HEK293 (cell line): Measurements from ENCODE around the gene TTLL10.

Experiments
- CTCF ChIA-PET: fragments of 350-600 bp; formaldehyde crosslinking; extraction: SDS; loops from one replicate; lab custom pipeline; 2021; ENCODE audit warnings: antibody characterized with exemption; lab: Yijun Ruan, JAX
- POLR2A ChIA-PET: fragments of 300-600 bp; formaldehyde crosslinking; extraction: SDS; loops from one replicate; lab custom pipeline; 2020; ENCODE audit warnings: antibody characterized with exemption, inconsistent platforms; lab: Yijun Ruan, JAX
- H3K27ac ChIP-seq: fragments of 200-500 bp; sonication (Bioruptor generic); 2 replicates; pipeline ENCODE4 v1.5.1; 2014; ENCODE audit warnings: low read depth, low read length, control low read depth, inconsistent platforms; ENCODE audit errors: extremely low read depth
- H3K36me3 ChIP-seq, 2 experiments: fragments of 200-500 bp in 1 of 2; sonication (Bioruptor generic) in 1 of 2; 1 replicate in 1 of 2; 2 replicates in 1 of 2; pipeline ENCODE4 v1.5.1; 2014 to 2017; ENCODE audit warnings: inconsistent platforms in 2 of 2, low read length in 2 of 2; ENCODE audit not compliant: control insufficient read depth in 2 of 2, insufficient read depth in 1 of 2
- H3K4me1 ChIP-seq: fragments of 200-500 bp; sonication (Bioruptor generic); 2 replicates; pipeline ENCODE4 v1.5.1; 2014; ENCODE audit warnings: mild to moderate bottlenecking, low read length, inconsistent platforms; ENCODE audit not compliant: control insufficient read depth, insufficient read depth
- H3K4me3 ChIP-seq: 2 replicates; pipeline ENCODE4 v1.5.1; 2011; ENCODE audit warnings: low read depth, mild to moderate bottlenecking, control low read depth, low read length, moderate library complexity
- H3K9me3 ChIP-seq: fragments of 200-500 bp; sonication (Bioruptor generic); 2 replicates; pipeline ENCODE4 v1.5.1; 2014; ENCODE audit warnings: low read depth, low read length, inconsistent platforms; ENCODE audit not compliant: control insufficient read depth, insufficient read depth
- BCL11A ChIP-seq: fragments of 450-650 bp; formaldehyde crosslinking; IDR thresholded peaks from 2 replicates; pipeline ENCODE4 v1.5.1; 2016; ENCODE audit warnings: low read depth, missing biosample characterization, missing genetic modification characterization
- IKZF3 ChIP-seq: fragments of 450-650 bp; IDR thresholded peaks from 2 replicates; pipeline ENCODE4 v1.5.0; 2018; ENCODE audit warnings: missing biosample characterization, mild to moderate bottlenecking, missing genetic modification characterization, moderate library complexity
- OVOL3 ChIP-seq: fragments of 450-650 bp; formaldehyde crosslinking; IDR thresholded peaks from 2 replicates; pipeline ENCODE4 v1.5.1; 2016; ENCODE audit warnings: missing biosample characterization, missing genetic modification characterization
- SCRT2 ChIP-seq: fragments of 450-650 bp; formaldehyde crosslinking; IDR thresholded peaks from 2 replicates; pipeline ENCODE4 v1.5.1; 2016; ENCODE audit warnings: missing biosample characterization, missing genetic modification characterization
- SP7 ChIP-seq: fragments of 450-650 bp; formaldehyde crosslinking; IDR thresholded peaks from 2 replicates; pipeline ENCODE4 v1.5.1; 2016; ENCODE audit warnings: missing biosample characterization, missing genetic modification characterization
- ZFP41 ChIP-seq: fragments of 450-650 bp; formaldehyde crosslinking; IDR thresholded peaks from 2 replicates; pipeline ENCODE4 v1.5.1; 2016; ENCODE audit warnings: missing biosample characterization, missing genetic modification characterization, borderline replicate concordance
- ZFP69B ChIP-seq: fragments of 450-650 bp; formaldehyde crosslinking; IDR thresholded peaks from 2 replicates; pipeline ENCODE4 v1.5.1; 2016; ENCODE audit warnings: missing biosample characterization, missing genetic modification characterization
- ZNF112 ChIP-seq: fragments of 450-650 bp; formaldehyde crosslinking; IDR thresholded peaks from 2 replicates; pipeline ENCODE4 v1.5.0; 2017; ENCODE audit warnings: missing biosample characterization, missing genetic modification characterization
- ZNF132 ChIP-seq: fragments of 450-650 bp; formaldehyde crosslinking; IDR thresholded peaks from 2 replicates; pipeline ENCODE4 v1.5.1; 2017; ENCODE audit warnings: missing biosample characterization, missing genetic modification characterization, borderline replicate concordance
- ZNF146 ChIP-seq: fragments of 450-650 bp; formaldehyde crosslinking; IDR thresholded peaks from 2 replicates; pipeline ENCODE4 v1.5.1; 2016; ENCODE audit warnings: missing biosample characterization, missing genetic modification characterization
- ZNF175 ChIP-seq: fragments of 450-650 bp; formaldehyde crosslinking; IDR thresholded peaks from 2 replicates; pipeline ENCODE4 v1.5.1; 2016; ENCODE audit warnings: missing biosample characterization, missing genetic modification characterization
- ZNF23 ChIP-seq: fragments of 450-650 bp; formaldehyde crosslinking; IDR thresholded peaks from 2 replicates; pipeline ENCODE4 v1.5.1; 2016; ENCODE audit warnings: missing biosample characterization, missing genetic modification characterization, borderline replicate concordance
- ZNF24 ChIP-seq: fragments of 450-650 bp; formaldehyde crosslinking; IDR thresholded peaks from 2 replicates; pipeline ENCODE4 v1.5.1; 2016; ENCODE audit warnings: missing biosample characterization, missing genetic modification characterization
- ZNF274 ChIP-seq, 2 experiments: fragments of 200-500 bp in 1 of 2; fragments of 450-650 bp in 1 of 2; sonication (Bioruptor generic) in 1 of 2; formaldehyde crosslinking in 1 of 2; IDR thresholded peaks; 2 replicates each; pipeline versions ENCODE4 v1.5.1 to v1.6.1; 2014 to 2016; ENCODE audit warnings: borderline replicate concordance in 1 of 2, inconsistent platforms in 1 of 2, low read length in 1 of 2, missing biosample characterization in 1 of 2, missing genetic modification characterization in 1 of 2
- ZNF335 ChIP-seq: fragments of 450-650 bp; formaldehyde crosslinking; conservative IDR thresholded peaks from 2 replicates; pipeline ENCODE4 v1.5.1; 2016; ENCODE audit warnings: missing biosample characterization, missing genetic modification characterization
- ZNF350 ChIP-seq: fragments of 450-650 bp; formaldehyde crosslinking; IDR thresholded peaks from 2 replicates; pipeline ENCODE4 v1.5.0; 2017; ENCODE audit warnings: missing biosample characterization, mild to moderate bottlenecking, missing genetic modification characterization
- ZNF521 ChIP-seq: fragments of 450-650 bp; formaldehyde crosslinking; IDR thresholded peaks from 2 replicates; pipeline ENCODE4 v1.5.1; 2017; ENCODE audit warnings: missing biosample characterization, mild to moderate bottlenecking, missing genetic modification characterization
- ZNF600 ChIP-seq: fragments of 450-650 bp; formaldehyde crosslinking; IDR thresholded peaks from 2 replicates; pipeline ENCODE4 v1.5.1; 2016; ENCODE audit warnings: missing biosample characterization, missing genetic modification characterization
- ZNF660 ChIP-seq: fragments of 450-650 bp; IDR thresholded peaks from 2 replicates; pipeline ENCODE4 v1.5.1; 2018; ENCODE audit warnings: missing biosample characterization, mild to moderate bottlenecking, missing genetic modification characterization
- ZNF707 ChIP-seq: fragments of 450-650 bp; formaldehyde crosslinking; IDR thresholded peaks from 2 replicates; pipeline ENCODE4 v1.5.1; 2016; ENCODE audit warnings: missing biosample characterization, missing genetic modification characterization
- ZNF791 ChIP-seq: fragments of 450-650 bp; formaldehyde crosslinking; IDR thresholded peaks from 2 replicates; pipeline ENCODE4 v1.5.1; 2016; ENCODE audit warnings: missing biosample characterization, missing genetic modification characterization
- TF ChIP-seq, protein P1 (sequence below): fragments of 450-650 bp; formaldehyde crosslinking; conservative IDR thresholded peaks from 2 replicates; pipeline ENCODE4 v1.5.1; 2016; ENCODE audit warnings: low read depth, missing biosample characterization, missing genetic modification characterization
- TF ChIP-seq, protein P2 (sequence below): fragments of 450-650 bp; formaldehyde crosslinking; IDR thresholded peaks from 2 replicates; pipeline ENCODE4 v1.5.1; 2016; ENCODE audit warnings: missing biosample characterization, missing genetic modification characterization
- TF ChIP-seq, protein P3 (sequence below): fragments of 450-650 bp; formaldehyde crosslinking; IDR thresholded peaks from 2 replicates; pipeline ENCODE4 v1.5.1; 2016; ENCODE audit warnings: missing biosample characterization, missing genetic modification characterization
- TF ChIP-seq, protein P4 (sequence below): fragments of 450-650 bp; formaldehyde crosslinking; IDR thresholded peaks from 2 replicates; pipeline ENCODE4 v1.5.1; 2016; ENCODE audit warnings: missing biosample characterization, missing genetic modification characterization
- TF ChIP-seq, protein P5 (sequence below): fragments of 450-650 bp; formaldehyde crosslinking; IDR thresholded peaks from 2 replicates; pipeline ENCODE4 v1.5.1; 2016; ENCODE audit warnings: missing biosample characterization, missing genetic modification characterization
- TF ChIP-seq, protein P6 (sequence below): fragments of 450-650 bp; formaldehyde crosslinking; IDR thresholded peaks from 2 replicates; pipeline ENCODE4 v1.5.1; 2017; ENCODE audit warnings: missing biosample characterization, missing genetic modification characterization

The TTLL10 gene

DNA sequence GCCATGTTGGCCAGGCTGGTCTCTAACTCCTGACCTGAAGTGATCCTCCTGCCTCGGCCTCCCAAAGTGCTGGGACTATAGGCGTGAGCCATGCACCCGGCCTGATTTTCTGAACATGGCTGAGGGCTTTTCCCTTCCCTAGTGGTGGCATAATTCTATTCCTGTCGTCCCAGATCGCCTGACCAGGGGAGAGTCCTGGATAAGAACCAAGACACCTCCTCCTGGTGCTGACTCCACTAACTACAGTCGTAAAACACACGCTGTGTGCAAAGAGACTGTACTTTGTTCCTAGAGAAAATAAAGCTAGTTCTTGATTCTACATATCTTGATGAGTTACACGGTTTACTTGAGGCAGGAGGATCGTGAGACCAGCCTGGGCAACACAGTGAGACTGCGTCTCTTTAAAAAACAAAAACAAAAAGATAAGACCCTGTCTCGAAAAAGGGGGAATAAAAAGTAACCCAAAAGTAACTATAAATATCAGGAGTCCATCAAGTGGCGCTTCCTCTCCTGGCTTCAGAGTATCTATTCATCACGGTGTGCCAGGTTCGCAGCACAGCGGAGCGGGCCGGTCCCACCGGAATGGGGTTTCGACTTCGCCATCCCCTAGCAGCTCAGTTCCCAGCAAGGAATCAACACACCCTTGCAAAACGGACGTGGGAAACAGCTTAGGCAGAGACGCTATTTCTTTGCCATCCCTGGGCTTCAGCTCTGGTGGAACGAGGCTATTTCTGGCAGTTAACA is 57.1 kb downstream of the TTLL10 start:
- peaks cover 0 to 52% of the 10 kb centered on the region in 2 experiments; a peak in 1 of 3 replicates for H3K36me3 ChIP-seq
- H3K27ac ChIP-seq, result peak overlapping the region; percentile 89
- TF ChIP-seq SCRT2 (tag by site-specific recombination), result no peak
- TF ChIP-seq, protein P1, sequence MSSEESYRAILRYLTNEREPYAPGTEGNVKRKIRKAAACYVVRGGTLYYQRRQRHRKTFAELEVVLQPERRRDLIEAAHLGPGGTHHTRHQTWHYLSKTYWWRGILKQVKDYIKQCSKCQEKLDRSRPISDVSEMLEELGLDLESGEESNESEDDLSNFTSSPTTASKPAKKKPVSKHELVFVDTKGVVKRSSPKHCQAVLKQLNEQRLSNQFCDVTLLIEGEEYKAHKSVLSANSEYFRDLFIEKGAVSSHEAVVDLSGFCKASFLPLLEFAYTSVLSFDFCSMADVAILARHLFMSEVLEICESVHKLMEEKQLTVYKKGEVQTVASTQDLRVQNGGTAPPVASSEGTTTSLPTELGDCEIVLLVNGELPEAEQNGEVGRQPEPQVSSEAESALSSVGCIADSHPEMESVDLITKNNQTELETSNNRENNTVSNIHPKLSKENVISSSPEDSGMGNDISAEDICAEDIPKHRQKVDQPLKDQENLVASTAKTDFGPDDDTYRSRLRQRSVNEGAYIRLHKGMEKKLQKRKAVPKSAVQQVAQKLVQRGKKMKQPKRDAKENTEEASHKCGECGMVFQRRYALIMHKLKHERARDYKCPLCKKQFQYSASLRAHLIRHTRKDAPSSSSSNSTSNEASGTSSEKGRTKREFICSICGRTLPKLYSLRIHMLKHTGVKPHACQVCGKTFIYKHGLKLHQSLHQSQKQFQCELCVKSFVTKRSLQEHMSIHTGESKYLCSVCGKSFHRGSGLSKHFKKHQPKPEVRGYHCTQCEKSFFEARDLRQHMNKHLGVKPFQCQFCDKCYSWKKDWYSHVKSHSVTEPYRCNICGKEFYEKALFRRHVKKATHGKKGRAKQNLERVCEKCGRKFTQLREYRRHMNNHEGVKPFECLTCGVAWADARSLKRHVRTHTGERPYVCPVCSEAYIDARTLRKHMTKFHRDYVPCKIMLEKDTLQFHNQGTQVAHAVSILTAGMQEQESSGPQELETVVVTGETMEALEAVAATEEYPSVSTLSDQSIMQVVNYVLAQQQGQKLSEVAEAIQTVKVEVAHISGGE (tag by site-specific recombination), result peak; percentile 75
- no peak for TF ChIP-seq ZNF707
- TF ChIP-seq, protein P2, sequence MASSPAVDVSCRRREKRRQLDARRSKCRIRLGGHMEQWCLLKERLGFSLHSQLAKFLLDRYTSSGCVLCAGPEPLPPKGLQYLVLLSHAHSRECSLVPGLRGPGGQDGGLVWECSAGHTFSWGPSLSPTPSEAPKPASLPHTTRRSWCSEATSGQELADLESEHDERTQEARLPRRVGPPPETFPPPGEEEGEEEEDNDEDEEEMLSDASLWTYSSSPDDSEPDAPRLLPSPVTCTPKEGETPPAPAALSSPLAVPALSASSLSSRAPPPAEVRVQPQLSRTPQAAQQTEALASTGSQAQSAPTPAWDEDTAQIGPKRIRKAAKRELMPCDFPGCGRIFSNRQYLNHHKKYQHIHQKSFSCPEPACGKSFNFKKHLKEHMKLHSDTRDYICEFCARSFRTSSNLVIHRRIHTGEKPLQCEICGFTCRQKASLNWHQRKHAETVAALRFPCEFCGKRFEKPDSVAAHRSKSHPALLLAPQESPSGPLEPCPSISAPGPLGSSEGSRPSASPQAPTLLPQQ (tag by site-specific recombination), result peak; percentile 58; the same call in 1 of the 2 replicates
- TF ChIP-seq, protein P3, sequence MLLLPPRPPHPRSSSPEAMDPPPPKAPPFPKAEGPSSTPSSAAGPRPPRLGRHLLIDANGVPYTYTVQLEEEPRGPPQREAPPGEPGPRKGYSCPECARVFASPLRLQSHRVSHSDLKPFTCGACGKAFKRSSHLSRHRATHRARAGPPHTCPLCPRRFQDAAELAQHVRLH (tag by site-specific recombination), result peak; percentile 60; the same call in 1 of the 2 replicates
- TF ChIP-seq ZNF350 (tag by site-specific recombination), result no peak
- 0 out of 2 replicates have a peak, but pooled peaks have one; percentile 16 for TF ChIP-seq ZFP69B (tag by site-specific recombination)
- TF ChIP-seq ZNF600 (tag by site-specific recombination), result peak; percentile 36; the same call in 1 of the 2 replicates
- TF ChIP-seq BCL11A, result no peak
- TF ChIP-seq, protein P4, sequence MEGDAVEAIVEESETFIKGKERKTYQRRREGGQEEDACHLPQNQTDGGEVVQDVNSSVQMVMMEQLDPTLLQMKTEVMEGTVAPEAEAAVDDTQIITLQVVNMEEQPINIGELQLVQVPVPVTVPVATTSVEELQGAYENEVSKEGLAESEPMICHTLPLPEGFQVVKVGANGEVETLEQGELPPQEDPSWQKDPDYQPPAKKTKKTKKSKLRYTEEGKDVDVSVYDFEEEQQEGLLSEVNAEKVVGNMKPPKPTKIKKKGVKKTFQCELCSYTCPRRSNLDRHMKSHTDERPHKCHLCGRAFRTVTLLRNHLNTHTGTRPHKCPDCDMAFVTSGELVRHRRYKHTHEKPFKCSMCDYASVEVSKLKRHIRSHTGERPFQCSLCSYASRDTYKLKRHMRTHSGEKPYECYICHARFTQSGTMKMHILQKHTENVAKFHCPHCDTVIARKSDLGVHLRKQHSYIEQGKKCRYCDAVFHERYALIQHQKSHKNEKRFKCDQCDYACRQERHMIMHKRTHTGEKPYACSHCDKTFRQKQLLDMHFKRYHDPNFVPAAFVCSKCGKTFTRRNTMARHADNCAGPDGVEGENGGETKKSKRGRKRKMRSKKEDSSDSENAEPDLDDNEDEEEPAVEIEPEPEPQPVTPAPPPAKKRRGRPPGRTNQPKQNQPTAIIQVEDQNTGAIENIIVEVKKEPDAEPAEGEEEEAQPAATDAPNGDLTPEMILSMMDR, result peak; percentile 63; the same call in 1 of the 2 replicates
- no peak for TF ChIP-seq ZNF132 (tag by site-specific recombination)
- TF ChIP-seq, protein P5, sequence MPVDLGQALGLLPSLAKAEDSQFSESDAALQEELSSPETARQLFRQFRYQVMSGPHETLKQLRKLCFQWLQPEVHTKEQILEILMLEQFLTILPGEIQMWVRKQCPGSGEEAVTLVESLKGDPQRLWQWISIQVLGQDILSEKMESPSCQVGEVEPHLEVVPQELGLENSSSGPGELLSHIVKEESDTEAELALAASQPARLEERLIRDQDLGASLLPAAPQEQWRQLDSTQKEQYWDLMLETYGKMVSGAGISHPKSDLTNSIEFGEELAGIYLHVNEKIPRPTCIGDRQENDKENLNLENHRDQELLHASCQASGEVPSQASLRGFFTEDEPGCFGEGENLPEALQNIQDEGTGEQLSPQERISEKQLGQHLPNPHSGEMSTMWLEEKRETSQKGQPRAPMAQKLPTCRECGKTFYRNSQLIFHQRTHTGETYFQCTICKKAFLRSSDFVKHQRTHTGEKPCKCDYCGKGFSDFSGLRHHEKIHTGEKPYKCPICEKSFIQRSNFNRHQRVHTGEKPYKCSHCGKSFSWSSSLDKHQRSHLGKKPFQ (tag by site-specific recombination), result no peak
- no peak for TF ChIP-seq ZNF23 (tag by site-specific recombination)
- TF ChIP-seq ZNF146 (tag by site-specific recombination), result 0 out of 2 replicates have a peak, but pooled peaks have one; percentile 3
- TF ChIP-seq ZNF24 (tag by site-specific recombination), result no peak
- TF ChIP-seq ZNF521 (tag by site-specific recombination), result no peak
- TF ChIP-seq OVOL3 (tag by site-specific recombination), result no peak
- 0 out of 2 replicates have a peak, but pooled peaks have one; percentile 48 for TF ChIP-seq ZNF660 (tag by site-specific recombination)
- no peak for TF ChIP-seq ZNF274 (IDR thresholded peaks at IDR 0.05; ENCODE audit: low read length)
- no peak for TF ChIP-seq ZNF274 (tag by site-specific recombination; IDR thresholded peaks at IDR 0.05; ENCODE audit: borderline replicate concordance)
- TF ChIP-seq ZFP41 (tag by site-specific recombination), result no peak
- TF ChIP-seq SP7, result no peak
- no peak for TF ChIP-seq ZNF175 (tag by site-specific recombination)
- TF ChIP-seq, protein P6, sequence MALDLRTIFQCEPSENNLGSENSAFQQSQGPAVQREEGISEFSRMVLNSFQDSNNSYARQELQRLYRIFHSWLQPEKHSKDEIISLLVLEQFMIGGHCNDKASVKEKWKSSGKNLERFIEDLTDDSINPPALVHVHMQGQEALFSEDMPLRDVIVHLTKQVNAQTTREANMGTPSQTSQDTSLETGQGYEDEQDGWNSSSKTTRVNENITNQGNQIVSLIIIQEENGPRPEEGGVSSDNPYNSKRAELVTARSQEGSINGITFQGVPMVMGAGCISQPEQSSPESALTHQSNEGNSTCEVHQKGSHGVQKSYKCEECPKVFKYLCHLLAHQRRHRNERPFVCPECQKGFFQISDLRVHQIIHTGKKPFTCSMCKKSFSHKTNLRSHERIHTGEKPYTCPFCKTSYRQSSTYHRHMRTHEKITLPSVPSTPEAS (tag by site-specific recombination), result no peak
- TF ChIP-seq ZNF335 (tag by site-specific recombination), result peak; percentile 64; the same call in 1 of the 2 replicates
- no peak for TF ChIP-seq ZNF112
- no peak for TF ChIP-seq IKZF3 (tag by site-specific recombination)
- TF ChIP-seq ZNF791 (tag by site-specific recombination), result no peak
- POLR2A ChIA-PET, result interaction anchor here (0.5 to 1.5 kb wide), 5 partner anchors 23 to 151 kb away, joined by 3 to 5 read pairs (median 3); partner anchors contain the start of gene AURKAIP1
- H3K4me3 ChIP-seq, result peak overlapping the region; percentile 81
- H3K9me3 ChIP-seq, result no peaks in the 10 kb centered on the region
- CTCF ChIA-PET, result interaction anchor here (0.5 to 1.8 kb wide), 6 partner anchors 12 to 167 kb away, joined by 3 to 20 read pairs (median 4); no protein-coding TSS in a partner anchor
- no peaks in the 10 kb centered on the region; the same call in 1 of the 2 replicates for H3K4me1 ChIP-seq
